Activated naive CD8-positive, alpha-beta T cell treated with anti-CD3 and anti-CD28 coated beads, Interleukin-2, amount 50 U/mL, for 16 hours (primary cell): ENCODE results near the gene CCR5.

Experiments used
- DNase-seq: peaks from one replicate; pipeline ENCODE4 v3.0.0-alpha.2; 2020; ENCODE audit warnings: low read depth, low spot score

Gene CCR5

GRCh38 chr3:46406788-46407611, 36.3 kb downstream of the CCR5 start, which contains the start of the genes CCR5AS and CCRL2:
CCR5AS (minus strand) TSS chr3:46407066.
CCRL2 (plus strand) TSS chr3:46407259; CDS start chr3:46408080, 821 bp downstream.
- DNase-seq, result no peak

- DNase-seq, result no peak
These were observed 37.2 kb downstream of the CCR5 start for GRCh38 chr3:46407970-46408369.

- no peak for DNase-seq
These were observed 38.1 kb downstream of the CCR5 start for GRCh38 chr3:46408853-46409252.

DNA sequence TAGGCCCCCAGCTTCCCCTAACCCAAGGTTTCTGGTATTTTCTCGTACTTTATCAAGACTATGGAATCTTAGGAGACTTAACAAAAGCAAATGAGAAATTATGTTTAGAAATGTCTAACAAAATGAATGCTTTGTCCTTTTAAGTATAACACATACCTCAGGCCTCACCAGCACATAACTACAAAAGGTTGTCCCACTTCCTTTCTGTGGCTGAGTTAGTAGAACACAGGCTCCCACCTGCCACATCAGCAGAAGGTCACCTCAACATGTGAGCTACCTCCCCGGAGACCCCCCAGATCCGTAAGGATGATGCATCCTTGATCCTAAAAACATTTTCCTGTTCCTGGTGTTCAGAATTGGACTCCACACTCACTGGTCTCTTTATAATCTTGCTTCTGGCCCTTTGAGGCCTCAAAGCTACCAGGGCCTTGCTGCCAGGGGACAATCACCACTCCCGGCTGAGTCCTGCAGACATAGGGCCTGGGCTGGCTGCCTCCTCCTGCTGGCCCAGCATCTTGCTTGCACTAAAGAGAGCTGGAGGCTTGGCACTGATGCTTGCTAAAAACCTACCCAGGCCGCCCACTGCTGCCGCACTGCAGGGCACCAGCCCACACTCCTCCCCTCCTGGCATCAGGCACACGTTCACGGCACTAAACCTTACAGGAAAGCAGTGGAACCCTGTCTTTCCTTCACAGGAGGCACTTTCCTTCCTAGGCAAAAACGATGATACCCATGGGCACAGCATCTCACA, 39.2 kb downstream of the CCR5 start:
- no peak for DNase-seq

- DNase-seq, result no peak
These were observed 39.9 kb downstream of the CCR5 start for GRCh38 chr3:46410669-46411068.

GRCh38 chr3:46411271-46411670, 40.5 kb downstream of the CCR5 start:
- no peak for DNase-seq

GRCh38 chr3:46412786-46413298, 42.1 kb downstream of the CCR5 start:
- no peak for DNase-seq

- no peak for DNase-seq
These were observed 43.2 kb downstream of the CCR5 start for GRCh38 chr3:46413951-46414350.

DNA sequence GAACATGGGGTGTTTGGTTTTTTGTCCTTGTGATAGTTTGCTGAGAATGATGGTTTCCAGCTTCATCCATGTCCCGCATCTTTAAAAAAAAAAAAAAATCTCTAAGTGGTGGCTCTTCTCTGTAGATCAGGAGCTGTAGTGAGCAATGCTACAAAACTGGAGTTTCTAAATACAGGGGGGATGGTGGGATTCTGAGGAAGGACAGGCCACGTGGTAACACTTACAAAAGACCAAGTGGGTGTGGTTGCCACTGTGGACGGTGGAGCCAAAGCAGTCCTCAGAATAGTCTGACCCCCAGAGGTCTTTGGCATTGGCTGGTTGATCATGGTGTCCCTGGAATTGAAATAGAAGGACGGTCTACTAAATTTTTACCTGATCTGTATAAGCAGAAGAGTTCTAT, 44.0 kb downstream of the CCR5 start:
- DNase-seq, result no peak

DNA sequence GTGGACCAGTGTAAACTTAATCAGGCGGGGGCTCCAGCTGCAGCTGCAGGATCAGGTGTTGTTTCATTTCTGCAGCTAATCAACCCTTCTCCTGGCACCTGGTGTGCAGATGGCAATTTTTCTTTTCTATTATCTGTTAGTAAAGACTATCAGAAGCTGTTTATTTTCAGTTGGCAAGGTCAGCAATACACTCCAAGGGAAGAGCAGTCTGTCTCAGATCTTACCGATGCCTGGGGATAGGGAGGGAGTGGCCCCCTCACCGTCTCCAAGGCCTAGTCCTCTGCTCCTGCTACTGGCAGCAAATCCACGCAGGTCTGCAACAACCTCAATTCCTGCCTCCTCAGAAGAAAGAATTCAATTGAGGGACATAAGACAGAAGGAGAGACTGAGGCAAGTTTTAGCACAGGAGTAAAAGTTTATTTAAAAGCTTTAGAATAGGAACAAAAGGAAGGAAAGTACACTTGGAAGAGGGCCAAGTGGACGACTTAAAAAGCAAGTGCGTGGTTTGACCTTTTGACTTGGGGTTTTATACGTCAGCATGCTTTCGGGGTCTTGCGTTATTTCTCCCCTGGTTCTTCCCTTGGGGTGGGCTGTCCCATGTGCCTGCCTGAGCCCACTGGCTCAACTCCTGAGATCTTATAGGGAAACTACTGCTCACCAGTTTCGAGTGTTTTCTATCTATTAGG, 45.5 kb downstream of the CCR5 start:
- DNase-seq, result no peak

GRCh38 chr3:46416811-46417510, 46.2 kb downstream of the CCR5 start:
- no peak for DNase-seq

GRCh38 chr3:46417841-46418611, 47.3 kb downstream of the CCR5 start:
- no peak for DNase-seq

GRCh38 chr3:46419816-46420215, 49.1 kb downstream of the CCR5 start:
- no peak for DNase-seq

DNA sequence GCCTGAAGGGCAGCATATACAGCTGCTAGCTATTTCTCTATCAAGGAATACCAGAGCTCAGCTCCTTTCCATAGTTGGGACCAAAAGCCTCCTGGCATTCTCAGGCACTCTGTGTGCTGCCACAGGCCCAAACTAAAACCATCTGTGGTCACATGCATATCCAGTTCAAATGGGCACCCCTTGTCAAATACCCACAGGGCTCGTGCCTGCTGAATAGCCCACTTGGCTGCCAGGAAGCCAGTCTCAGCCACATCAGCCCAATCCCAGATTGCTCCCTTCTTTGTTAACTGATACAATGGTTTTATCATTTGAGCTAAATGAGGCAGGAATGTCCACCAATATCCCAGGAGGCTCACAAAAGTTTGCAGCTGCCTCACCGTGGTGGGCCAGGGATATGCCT, 50.2 kb downstream of the CCR5 start:
- DNase-seq, result no peak

GRCh38 chr3:46422617-46423016, 51.9 kb downstream of the CCR5 start:
- no peak for DNase-seq

- DNase-seq, result no peak
These were observed 52.8 kb downstream of the CCR5 start for GRCh38 chr3:46423588-46423987.
